SIG-M5 (cell line): ENCODE results near the gene EYA4.
"Not testable (repeated sequence)": the region's sequence is repeated elsewhere in the genome, so short reads cannot be mapped to it uniquely, and the experiment has no call there.

ENCODE experiments used
- DNase-seq: peaks from one replicate; lab custom pipeline; 2025; lab: John Stamatoyannopoulos, UW

EYA4 gene

GRCh38 chr6:133532908-133533307 is 291.8 kb downstream of the EYA4 start:
- no peak for DNase-seq

GRCh38 chr6:133539502-133540259 is 298.5 kb downstream of the EYA4 start:
- no peak for DNase-seq

GRCh38 chr6:133540361-133540760 is 299.2 kb downstream of the EYA4 start:
- no peak for DNase-seq

- DNase-seq = no peak
Observed at GRCh38 chr6:133541040-133541439, 299.9 kb downstream of the EYA4 start.

- no peak for DNase-seq
Observed at GRCh38 chr6:133542056-133542821, 301.1 kb downstream of the EYA4 start.

- DNase-seq = no peak
Observed at GRCh38 chr6:133544419-133544818, 303.3 kb downstream of the EYA4 start.

GRCh38 chr6:133546098-133546497 is 304.9 kb downstream of the EYA4 start:
- no peak for DNase-seq

GRCh38 chr6:133547136-133547535 is 306.0 kb downstream of the EYA4 start:
- DNase-seq = no peak

GRCh38 chr6:133548423-133549159 is 307.4 kb downstream of the EYA4 start:
- DNase-seq = no peak

GRCh38 chr6:133549371-133549801 is 308.2 kb downstream of the EYA4 start:
- DNase-seq = no peak

- no peak for DNase-seq
Observed at GRCh38 chr6:133550026-133550425, 308.9 kb downstream of the EYA4 start.

- DNase-seq = no peak
Observed at GRCh38 chr6:133551436-133551835, 310.3 kb downstream of the EYA4 start.

GRCh38 chr6:133551847-133552341 is 310.7 kb downstream of the EYA4 start:
- no peak for DNase-seq

- DNase-seq = no peak
Observed at GRCh38 chr6:133553652-133554051, 312.5 kb downstream of the EYA4 start.

- DNase-seq = not testable (repeated sequence)
Observed at GRCh38 chr6:133554121-133554520, 313.0 kb downstream of the EYA4 start.

GRCh38 chr6:133555685-133556084 is 314.5 kb downstream of the EYA4 start:
- DNase-seq = no peak

GRCh38 chr6:133559926-133560325 is 318.8 kb downstream of the EYA4 start:
- DNase-seq = no peak

GRCh38 chr6:133567636-133568035 is 326.5 kb downstream of the EYA4 start:
- DNase-seq = no peak

- DNase-seq = no peak
Observed at GRCh38 chr6:133568970-133569889, 328.1 kb downstream of the EYA4 start.

- DNase-seq = no peak
Observed at GRCh38 chr6:133571681-133572080, 330.5 kb downstream of the EYA4 start.

- no peak for DNase-seq
Observed at GRCh38 chr6:133577851-133578250, 336.7 kb downstream of the EYA4 start.
